ENCODE measurements around the gene MT1G.
A peak's percentile ranks its signal among the peaks of the same experiment; 100 is the strongest.

Gene MT1G

GRCh38 chr16:56639045-56639444 is 28.8 kb downstream of the MT1G start:
- TF ChIP-seq, protein P1, sequence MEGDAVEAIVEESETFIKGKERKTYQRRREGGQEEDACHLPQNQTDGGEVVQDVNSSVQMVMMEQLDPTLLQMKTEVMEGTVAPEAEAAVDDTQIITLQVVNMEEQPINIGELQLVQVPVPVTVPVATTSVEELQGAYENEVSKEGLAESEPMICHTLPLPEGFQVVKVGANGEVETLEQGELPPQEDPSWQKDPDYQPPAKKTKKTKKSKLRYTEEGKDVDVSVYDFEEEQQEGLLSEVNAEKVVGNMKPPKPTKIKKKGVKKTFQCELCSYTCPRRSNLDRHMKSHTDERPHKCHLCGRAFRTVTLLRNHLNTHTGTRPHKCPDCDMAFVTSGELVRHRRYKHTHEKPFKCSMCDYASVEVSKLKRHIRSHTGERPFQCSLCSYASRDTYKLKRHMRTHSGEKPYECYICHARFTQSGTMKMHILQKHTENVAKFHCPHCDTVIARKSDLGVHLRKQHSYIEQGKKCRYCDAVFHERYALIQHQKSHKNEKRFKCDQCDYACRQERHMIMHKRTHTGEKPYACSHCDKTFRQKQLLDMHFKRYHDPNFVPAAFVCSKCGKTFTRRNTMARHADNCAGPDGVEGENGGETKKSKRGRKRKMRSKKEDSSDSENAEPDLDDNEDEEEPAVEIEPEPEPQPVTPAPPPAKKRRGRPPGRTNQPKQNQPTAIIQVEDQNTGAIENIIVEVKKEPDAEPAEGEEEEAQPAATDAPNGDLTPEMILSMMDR (IDR thresholded peaks at IDR 0.05; ENCODE audit: insufficient read depth, missing control alignments): no peak
- no peak for FAIRE-seq
- DNase-seq (ENCODE audit: insufficient read length, low spot score): no peak

- no peak for FAIRE-seq
- TF ChIP-seq, protein P1 (IDR thresholded peaks at IDR 0.05; ENCODE audit: insufficient read depth, missing control alignments): no peak
- peak; percentile 25 for DNase-seq (ENCODE audit: insufficient read length, low spot score)
These were observed 29.8 kb downstream of the MT1G start, which contains the start of gene MT1A for GRCh38 chr16:56637814-56638750. TSS of gene MT1A (plus strand) at chr16:56638666. CDS start at chr16:56638739, 73 bp downstream.

DNA sequence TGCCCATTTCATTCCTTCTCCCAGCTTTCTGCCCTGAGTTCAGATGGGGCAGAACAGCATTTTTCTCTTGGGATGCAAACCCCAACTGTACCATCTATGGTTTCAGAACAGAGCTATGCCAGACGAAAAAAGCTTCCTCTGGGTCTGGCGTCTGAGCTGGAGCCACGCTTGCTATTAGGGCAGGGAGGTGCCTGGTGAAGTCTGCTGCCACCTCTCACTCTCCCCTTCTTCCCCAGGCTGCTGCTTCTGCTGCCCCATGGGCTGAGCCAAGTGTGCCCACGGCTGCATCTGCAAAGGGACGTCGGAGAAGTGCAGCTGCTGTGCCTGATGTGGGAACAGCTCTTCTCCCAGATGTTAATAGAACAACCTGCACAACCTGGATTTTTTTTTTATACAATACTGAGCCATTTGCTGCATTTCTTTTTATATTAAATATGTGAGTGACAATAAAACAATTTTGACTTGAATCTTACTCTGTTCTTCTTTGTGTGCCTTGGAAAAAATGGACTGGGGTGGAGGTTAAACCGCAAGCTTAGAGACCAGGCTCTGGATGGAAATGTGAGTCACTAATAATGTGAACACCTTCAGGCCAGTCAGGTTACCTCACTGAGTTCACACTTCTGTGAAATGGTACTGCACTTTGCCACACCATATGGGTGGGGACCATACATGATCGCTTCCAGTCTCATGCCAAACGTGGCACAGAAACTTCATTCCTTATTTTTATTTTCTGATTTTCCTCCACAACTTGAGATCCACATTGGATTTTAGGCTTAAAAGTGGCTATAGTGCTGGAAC is 31.1 kb downstream of the MT1G start:
- TF ChIP-seq, protein P1 (IDR thresholded peaks at IDR 0.05; ENCODE audit: insufficient read depth, missing control alignments): no peak
- no peak for DNase-seq (ENCODE audit: insufficient read length, low spot score)
- FAIRE-seq: no peak

GRCh38 chr16:56635441-56635967 is 32.4 kb downstream of the MT1G start:
- DNase-seq (ENCODE audit: insufficient read length, low spot score) (no peak), FAIRE-seq (no peak)
- TF ChIP-seq, protein P1 (IDR thresholded peaks at IDR 0.05; ENCODE audit: insufficient read depth, missing control alignments): no peak

DNA sequence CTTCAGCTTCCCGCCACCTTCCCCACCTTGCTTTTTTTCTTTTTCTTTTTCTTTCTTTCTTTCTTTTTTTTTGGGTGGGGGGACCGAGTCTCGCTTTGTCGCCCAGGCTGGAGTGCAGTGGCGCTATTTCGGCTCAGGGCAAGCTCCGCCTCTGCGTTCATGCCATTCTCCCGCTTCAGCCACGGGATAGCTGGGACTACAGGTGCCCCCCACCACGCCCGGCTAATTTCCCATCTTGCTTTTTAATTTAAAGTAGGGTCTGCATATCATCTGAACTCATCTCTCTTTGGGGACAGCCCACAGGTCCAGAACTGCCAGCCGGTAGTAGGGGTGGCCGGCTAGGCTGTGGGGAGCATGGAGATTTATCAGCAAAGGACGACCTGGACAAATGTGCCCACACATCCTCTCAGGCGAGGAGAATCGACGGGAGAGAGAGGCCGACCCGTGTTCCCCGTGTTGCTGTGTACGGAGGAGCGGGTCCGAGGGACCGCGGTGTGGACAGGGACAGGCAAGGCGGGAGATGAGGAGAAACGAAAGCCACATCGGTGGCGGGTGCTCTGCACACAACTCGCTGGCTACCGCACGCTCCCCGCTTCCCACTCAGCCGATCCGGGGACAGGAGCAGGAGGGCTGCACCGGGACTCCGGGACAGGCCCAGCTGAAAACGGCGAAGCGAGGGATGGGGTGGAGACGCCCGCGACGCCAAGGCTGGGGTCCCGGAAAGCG is 33.0 kb downstream of the MT1G start:
- TF ChIP-seq, protein P1 (IDR thresholded peaks at IDR 0.05; ENCODE audit: insufficient read depth, missing control alignments): no peak
- DNase-seq (ENCODE audit: insufficient read length, low spot score) (no peak), FAIRE-seq (no peak)

GRCh38 chr16:56633535-56633934 is 34.3 kb downstream of the MT1G start:
- TF ChIP-seq, protein P1 (IDR thresholded peaks at IDR 0.05; ENCODE audit: insufficient read depth, missing control alignments): no peak
- FAIRE-seq (no peak), DNase-seq (ENCODE audit: insufficient read length, low spot score) (no peak)
